Epithelial cell of esophagus (primary cell): ENCODE measurements around the gene ELOVL4.

Source experiments
- DNase-seq: peaks from one replicate; pipeline ENCODE4 v3.0.0; 2010; ENCODE audit warnings: low read depth
- H3K4me3 ChIP-seq: 2 replicates; pipeline ENCODE4 v1.5.1; 2011; ENCODE audit warnings: mild to moderate bottlenecking, low read length, control low read depth
- TF ChIP-seq, protein P1 (sequence below): IDR thresholded peaks from 2 replicates; pipeline ENCODE4 v1.5.1; 2011; ENCODE audit warnings: low read depth, mild to moderate bottlenecking, low read length, control low read depth, inconsistent platforms; ENCODE audit not compliant: insufficient read depth; ENCODE audit errors: missing control alignments

Gene ELOVL4

DNA sequence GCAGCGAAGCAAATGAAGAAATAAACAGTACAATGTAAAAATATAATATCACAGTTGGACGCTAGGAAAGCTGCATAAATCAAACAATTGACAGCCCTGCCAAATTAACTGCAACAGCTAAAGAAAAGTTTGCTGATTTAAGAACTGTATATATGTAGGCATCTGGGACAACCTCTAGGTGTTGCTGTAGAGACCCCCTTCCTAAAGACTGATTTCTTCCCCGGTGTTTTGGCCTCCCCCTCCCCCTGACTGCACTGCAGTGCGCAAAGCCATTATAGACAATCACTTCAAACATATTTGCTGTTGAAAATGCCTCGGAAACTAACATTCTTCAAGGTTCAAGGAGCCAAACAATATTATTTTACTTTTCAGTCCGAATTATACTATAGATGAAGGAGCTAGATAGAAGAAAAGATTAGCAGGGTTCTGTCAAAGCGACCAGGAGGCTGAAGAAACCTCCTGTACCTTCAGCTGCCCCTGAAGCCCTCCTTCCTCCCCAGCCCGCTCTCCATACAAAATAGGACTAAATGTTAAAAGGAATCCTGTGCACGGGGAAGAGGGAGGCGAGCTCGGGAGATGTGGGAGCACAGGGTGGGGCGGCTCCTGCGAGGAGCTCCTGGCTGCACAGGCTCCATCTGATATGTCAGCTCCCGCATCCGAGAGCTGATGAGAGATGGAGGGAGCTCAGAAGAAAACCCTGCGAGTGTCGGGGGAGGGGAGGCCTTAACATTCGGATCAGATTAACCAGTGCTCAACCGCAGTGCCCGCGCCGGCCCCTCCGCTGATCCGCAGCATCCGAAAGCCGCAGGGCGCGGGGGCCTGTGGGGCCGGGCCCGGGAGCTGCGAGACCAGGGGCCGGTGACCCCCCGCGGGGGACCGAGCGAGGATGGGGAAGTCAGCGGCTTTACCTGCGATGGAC is 822 bp downstream of the ELOVL4 start:
- DNase-seq, result peak; percentile 42
- TF ChIP-seq, protein P1, sequence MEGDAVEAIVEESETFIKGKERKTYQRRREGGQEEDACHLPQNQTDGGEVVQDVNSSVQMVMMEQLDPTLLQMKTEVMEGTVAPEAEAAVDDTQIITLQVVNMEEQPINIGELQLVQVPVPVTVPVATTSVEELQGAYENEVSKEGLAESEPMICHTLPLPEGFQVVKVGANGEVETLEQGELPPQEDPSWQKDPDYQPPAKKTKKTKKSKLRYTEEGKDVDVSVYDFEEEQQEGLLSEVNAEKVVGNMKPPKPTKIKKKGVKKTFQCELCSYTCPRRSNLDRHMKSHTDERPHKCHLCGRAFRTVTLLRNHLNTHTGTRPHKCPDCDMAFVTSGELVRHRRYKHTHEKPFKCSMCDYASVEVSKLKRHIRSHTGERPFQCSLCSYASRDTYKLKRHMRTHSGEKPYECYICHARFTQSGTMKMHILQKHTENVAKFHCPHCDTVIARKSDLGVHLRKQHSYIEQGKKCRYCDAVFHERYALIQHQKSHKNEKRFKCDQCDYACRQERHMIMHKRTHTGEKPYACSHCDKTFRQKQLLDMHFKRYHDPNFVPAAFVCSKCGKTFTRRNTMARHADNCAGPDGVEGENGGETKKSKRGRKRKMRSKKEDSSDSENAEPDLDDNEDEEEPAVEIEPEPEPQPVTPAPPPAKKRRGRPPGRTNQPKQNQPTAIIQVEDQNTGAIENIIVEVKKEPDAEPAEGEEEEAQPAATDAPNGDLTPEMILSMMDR, result peak; percentile 51
- peak overlapping the region; percentile 66 for H3K4me3 ChIP-seq

DNA sequence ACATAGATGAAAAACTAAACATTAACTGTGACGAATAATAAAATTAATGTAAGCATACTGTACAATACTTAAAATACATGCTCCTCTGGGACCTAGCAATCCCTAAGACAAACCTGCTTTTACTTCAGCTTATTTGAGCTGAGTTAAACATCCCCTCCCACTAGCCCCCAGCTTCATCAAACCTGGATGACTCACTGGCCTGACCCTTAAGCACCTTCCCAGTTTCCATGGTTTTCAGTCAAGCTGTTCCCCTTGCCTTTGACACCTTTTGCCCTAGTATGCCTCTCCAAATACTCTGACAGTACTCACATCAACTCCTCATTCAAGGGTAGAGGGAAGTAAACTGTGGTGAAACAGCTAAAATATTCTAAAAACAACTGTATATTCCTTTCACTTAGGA is 4.2 kb downstream of the ELOVL4 start:
- no peak overlapping the region for H3K4me3 ChIP-seq
- TF ChIP-seq, protein P1, result no peak
- no peak for DNase-seq

DNA sequence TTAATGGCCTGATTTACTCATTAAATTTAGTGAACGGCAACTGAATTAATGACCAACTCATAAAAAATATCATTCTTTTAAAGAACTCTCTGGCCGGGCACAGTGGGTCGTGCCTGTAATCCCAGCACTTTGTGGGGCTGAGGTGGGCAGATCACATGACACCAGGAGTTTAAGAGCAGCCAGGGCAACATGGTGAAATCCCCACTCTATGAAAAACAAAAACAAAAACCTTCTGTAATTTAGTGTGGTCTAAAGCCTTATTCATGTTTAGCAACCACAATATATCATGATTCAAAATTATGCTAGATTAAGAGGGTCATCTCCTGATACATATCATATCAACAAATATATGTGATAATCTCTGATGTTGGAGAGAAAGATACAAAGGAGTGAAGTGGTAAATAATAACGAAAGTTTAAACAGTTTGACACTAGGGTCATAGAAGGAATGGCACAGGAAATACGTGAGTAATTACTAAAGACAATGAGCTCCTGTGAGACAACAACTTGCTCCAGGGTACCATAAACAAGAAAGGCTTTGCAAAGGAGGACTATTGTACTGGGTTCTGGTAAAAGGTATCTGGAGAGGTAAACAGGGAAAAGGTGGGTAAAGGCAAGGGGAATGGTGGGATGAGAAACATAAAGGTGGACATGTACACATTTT is 5.7 kb downstream of the ELOVL4 start:
- H3K4me3 ChIP-seq, result no peak overlapping the region
- TF ChIP-seq, protein P1, result no peak
- peak; percentile 18 for DNase-seq

DNA sequence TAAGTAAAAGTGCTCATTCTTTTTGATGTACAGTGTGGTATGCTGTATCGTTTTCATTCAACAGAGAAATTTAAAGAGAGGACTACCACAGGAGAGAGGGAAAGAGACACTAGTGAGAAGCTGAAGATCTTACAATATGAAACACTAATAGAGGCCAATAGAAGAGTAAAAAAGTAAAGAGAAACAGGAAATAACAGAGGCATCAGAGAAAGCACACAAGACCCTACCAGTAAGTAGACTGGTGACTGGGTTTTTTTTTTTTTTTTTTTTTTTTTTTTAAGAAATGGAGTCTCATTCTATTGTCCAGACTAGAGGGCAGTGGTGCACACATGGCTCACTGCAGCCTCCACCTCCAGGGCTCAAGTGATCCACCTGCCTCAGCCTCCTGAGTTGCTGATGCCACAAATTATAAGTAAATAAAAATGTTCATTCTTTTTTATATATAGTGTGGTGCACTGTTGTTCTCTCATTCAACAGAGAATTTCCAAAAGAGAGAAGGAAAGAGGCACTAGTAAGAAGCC is 18.8 kb downstream of the ELOVL4 start:
- DNase-seq, result no peak
- TF ChIP-seq, protein P1, result no peak
- H3K4me3 ChIP-seq, result no peak overlapping the region

DNA sequence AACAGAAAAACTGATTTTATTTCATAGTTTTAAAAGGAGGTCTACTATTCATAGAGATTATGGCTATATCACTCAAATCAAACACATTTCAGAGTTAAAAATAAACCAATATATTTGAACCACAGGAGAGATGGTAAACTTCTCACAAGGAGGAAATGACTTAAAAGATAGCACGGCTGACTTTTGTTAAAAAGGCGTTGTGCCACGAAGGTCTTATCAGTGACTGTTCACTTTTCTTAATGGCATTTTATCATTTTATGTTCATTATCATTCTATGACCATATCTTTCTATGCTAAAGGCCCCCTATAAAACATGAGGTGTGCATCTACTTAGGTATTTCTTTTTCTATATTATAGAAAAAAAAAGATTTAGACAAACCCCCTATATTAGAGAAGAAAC is 19.6 kb downstream of the ELOVL4 start:
- no peak overlapping the region for H3K4me3 ChIP-seq
- no peak for DNase-seq
- TF ChIP-seq, protein P1, result no peak

DNA sequence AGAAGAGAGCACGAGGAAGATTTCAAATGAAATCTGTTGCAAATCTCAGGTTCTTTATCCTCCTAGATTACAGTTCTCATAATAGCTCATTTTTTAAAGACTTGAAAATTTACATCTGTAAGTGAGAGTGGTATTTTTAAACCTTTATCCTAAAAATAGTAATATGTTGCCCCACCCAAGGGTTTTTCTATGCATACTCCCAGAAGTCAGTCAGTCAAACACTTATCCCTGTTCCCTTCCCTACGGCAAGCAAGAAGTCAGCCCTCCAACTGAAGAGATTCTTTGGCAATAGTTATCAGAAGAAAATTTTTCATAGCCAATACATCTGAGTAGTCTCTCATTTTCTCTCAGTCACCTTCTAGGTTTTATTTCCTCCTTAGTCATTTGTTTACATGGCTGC is 24.1 kb downstream of the ELOVL4 start:
- TF ChIP-seq, protein P1, result no peak
- DNase-seq, result peak; percentile 8
- H3K4me3 ChIP-seq, result no peak overlapping the region
